ENCODE results near the gene FBXL16.
A peak's percentile ranks its signal among the peaks of the same experiment; 100 is the strongest.

Gene FBXL16

DNA sequence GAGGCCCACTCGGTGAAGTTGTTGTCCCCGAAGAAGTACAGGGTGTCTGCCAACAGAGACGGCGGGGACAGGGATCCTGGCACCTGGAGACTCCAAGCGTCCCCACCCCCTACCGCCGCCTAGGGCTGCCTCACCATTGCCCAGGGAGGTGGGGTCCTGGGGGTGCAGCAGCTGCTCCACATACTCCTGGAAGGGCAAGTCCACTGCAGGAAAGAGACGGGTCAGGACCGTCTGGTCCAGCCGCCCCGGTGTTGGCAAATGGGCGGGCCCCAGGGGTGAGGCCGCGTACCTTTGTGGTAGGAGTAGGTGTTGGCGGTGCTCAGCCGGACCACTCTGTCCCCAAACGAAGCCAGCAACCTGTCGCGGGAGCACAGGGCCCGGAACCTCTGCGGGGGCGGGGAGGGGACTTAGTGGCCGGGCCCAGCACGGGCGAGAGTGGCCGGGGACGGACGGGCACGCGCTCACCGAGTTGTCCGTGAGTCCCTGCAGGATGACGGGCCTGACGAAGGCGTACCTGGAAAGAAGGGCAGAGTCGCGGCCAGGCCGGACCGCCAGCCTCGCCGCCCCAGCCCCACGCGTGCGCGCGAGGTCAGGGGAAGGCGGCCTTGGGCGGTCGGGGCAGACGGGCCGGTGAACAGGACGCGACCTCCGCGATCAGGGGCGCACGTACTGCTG, 22.1 kb downstream of the FBXL16 start:
- Histone ChIP-seq H3K9me3 (no peaks in the 10 kb centered on the region), H3K27ac (peak overlapping the region; percentile 88), H3K36me3 (peaks cover 20% of the 10 kb centered on the region), H3K4me3 (ENCODE audit: low read depth in 1 of 2, low read length in 1 of 2) (peak overlapping the region; percentile 81 to 82), H3K27me3 (no peaks in the 10 kb centered on the region), H3K4me1 (ENCODE audit: control insufficient read depth in 1 of 2, insufficient read depth in 1 of 2, low read depth in 1 of 2, low read length in 1 of 2) (peaks cover 33 to 53% of the 10 kb centered on the region in 2 experiments)
- TF ChIP-seq, protein P1, sequence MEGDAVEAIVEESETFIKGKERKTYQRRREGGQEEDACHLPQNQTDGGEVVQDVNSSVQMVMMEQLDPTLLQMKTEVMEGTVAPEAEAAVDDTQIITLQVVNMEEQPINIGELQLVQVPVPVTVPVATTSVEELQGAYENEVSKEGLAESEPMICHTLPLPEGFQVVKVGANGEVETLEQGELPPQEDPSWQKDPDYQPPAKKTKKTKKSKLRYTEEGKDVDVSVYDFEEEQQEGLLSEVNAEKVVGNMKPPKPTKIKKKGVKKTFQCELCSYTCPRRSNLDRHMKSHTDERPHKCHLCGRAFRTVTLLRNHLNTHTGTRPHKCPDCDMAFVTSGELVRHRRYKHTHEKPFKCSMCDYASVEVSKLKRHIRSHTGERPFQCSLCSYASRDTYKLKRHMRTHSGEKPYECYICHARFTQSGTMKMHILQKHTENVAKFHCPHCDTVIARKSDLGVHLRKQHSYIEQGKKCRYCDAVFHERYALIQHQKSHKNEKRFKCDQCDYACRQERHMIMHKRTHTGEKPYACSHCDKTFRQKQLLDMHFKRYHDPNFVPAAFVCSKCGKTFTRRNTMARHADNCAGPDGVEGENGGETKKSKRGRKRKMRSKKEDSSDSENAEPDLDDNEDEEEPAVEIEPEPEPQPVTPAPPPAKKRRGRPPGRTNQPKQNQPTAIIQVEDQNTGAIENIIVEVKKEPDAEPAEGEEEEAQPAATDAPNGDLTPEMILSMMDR (IDR thresholded peaks at IDR 0.05), result no peak

DNA sequence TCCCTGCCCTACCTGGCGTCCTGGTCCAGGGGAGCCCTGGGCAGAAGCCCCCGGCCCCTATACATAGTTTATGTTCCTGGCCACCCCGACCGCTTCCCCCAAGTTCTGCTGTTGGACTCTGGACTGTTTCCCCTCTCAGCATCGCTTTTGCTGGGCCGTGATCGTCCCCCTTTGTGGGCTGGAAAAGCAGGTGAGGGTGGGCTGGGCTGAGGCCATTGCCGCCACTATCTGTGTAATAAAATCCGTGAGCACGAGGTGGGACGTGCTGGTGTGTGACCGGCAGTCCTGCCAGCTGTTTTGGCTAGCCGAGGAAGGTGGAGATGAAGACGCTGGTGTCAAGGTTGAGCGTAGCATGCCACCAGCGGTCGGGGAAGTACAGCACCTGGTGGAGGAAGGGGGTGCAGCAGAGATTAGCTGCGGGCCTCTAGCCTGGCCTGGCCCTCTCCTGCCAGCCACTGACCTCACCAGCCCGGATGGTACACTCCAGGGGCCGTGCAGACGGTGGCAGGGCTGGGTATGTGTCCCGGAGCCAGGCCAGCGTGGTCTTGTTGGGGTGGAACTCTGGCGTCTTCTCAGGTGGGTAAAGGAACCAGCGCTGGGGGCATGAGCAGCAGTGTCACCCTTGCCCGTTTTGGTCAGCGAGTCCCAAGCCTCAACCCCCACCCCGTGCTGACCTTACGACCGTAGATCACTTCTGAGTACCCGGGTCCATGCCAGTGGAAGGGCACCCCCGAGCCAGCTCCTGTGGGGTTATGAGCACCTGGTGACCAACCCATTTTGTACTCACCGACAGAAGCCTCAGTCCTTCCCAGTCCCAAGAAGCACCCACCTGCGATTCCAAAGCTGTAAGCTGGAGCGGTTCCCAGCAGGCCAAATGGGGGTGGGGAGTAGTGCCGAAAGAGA, 22.9 kb downstream of the FBXL16 start:
- Histone ChIP-seq H3K36me3 (peaks cover 20% of the 10 kb centered on the region), H3K4me3 (ENCODE audit: low read depth in 1 of 2, low read length in 1 of 2) (no peak overlapping the region), H3K27ac (no peak overlapping the region), H3K4me1 (ENCODE audit: control insufficient read depth in 1 of 2, insufficient read depth in 1 of 2, low read depth in 1 of 2, low read length in 1 of 2) (peaks cover 33 to 54% of the 10 kb centered on the region in 2 experiments), H3K9me3 (no peaks in the 10 kb centered on the region), H3K27me3 (peaks cover 7% of the 10 kb centered on the region)
- TF ChIP-seq, protein P1 (IDR thresholded peaks at IDR 0.05), result no peak

DNA sequence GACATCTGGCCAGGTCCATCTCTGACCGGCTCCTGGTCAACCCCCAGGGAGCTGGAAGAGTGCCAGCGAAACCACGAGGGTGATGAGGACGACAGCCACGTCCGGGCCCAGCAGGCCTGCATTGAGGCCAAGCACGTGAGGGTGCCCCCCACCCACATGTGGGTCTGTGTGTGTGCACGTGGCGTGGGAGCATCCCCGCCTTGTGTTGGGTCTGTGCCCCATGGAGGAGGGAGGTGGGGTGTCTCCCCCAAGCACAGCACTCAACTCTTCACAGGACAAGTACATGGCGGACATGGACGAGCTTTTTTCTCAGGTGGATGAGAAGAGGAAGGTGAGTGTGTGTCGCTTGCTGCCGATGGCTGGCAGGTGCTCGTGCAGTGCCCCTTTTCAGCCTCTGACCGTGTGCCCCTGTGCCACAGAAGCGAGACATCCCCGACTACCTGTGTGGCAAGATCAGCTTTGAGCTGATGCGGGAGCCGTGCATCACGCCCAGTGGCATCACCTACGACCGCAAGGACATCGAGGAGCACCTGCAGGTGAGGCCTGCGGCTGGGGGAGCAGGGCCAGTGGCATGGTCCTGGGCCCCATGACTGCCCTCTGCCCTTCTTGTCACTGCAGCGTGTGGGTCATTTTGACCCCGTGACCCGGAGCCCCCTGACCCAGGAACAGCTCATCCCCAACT, 23.7 kb downstream of the FBXL16 start:
- TF ChIP-seq, protein P1 (IDR thresholded peaks at IDR 0.05), result no peak
- peak overlapping the region in 1 of 2 experiments; percentile 2 for H3K4me3 ChIP-seq (ENCODE audit: low read depth in 1 of 2, low read length in 1 of 2)
- H3K9me3 ChIP-seq, result no peaks in the 10 kb centered on the region
- peaks cover 39 to 63% of the 10 kb centered on the region in 2 experiments for H3K4me1 ChIP-seq (ENCODE audit: control insufficient read depth in 1 of 2, insufficient read depth in 1 of 2, low read depth in 1 of 2, low read length in 1 of 2)
- no peak overlapping the region for H3K27ac ChIP-seq
- H3K27me3 ChIP-seq, result peaks cover 15% of the 10 kb centered on the region
- peaks cover 19% of the 10 kb centered on the region for H3K36me3 ChIP-seq

DNA sequence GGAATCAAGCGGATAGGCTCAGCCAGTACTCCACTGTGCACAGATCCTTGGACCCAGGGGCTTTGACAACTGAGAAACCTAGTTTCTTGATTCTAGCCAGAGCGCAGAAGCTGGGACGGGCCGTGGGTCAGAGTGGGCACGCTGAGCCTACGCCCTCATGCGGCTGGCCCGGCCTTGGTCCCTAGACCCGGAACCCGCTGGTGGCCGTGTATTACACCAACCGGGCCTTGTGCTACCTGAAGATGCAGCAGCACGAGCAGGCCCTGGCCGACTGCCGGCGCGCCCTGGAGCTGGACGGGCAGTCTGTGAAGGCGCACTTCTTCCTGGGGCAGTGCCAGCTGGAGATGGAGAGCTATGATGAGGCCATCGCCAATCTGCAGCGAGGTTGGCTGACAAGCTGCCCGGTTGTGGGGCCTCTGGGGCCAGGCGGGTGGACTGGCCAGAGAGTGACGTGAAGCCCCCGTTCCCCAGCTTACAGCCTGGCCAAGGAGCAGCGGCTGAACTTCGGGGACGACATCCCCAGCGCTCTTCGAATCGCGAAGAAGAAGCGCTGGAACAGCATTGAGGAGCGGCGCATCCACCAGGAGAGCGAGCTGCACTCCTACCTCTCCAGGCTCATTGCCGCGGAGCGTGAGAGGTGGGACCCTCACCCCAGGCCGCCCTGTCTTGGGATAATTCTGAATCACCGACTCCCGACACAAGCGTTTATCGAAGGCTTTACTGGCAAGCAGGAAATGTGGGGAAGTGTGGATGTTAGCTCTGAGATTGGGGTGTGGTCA, 24.4 kb downstream of the FBXL16 start:
- no peaks in the 10 kb centered on the region for H3K9me3 ChIP-seq
- TF ChIP-seq, protein P1 (IDR thresholded peaks at IDR 0.05), result no peak
- peaks cover 14% of the 10 kb centered on the region for H3K36me3 ChIP-seq
- peaks cover 43 to 70% of the 10 kb centered on the region in 2 experiments for H3K4me1 ChIP-seq (ENCODE audit: control insufficient read depth in 1 of 2, insufficient read depth in 1 of 2, low read depth in 1 of 2, low read length in 1 of 2)
- peak overlapping the region; percentile 83 to 91 for H3K4me3 ChIP-seq (ENCODE audit: low read depth in 1 of 2, low read length in 1 of 2)
- peak overlapping the region; percentile 86 for H3K27ac ChIP-seq
- H3K27me3 ChIP-seq, result peaks cover 22% of the 10 kb centered on the region

DNA sequence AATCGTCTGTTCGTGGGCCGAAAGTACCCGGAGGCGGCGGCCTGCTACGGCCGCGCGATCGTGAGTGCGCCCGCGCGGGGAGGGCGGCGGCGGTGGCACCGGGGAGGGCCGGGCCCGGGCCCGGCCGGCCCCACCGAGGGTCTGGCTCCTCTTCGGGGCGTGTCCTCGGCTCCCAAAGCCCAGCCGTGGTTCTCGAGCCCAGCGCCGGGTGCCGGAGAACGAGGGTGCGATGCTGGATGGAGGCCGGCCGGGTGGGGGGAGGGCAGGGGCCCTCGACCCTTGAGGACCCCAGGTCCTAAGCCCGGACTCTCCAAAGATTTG, 25.0 kb downstream of the FBXL16 start:
- TF ChIP-seq, protein P1 (IDR thresholded peaks at IDR 0.05), result no peak
- Histone ChIP-seq H3K27me3 (peaks cover 28% of the 10 kb centered on the region), H3K4me3 (ENCODE audit: low read depth in 1 of 2, low read length in 1 of 2) (peak overlapping the region; percentile 83 to 91), H3K27ac (peak overlapping the region; percentile 86), H3K9me3 (no peaks in the 10 kb centered on the region), H3K36me3 (peaks cover 14% of the 10 kb centered on the region), H3K4me1 (ENCODE audit: control insufficient read depth in 1 of 2, insufficient read depth in 1 of 2, low read depth in 1 of 2, low read length in 1 of 2) (peaks cover 43 to 69% of the 10 kb centered on the region in 2 experiments)
